Measurements from ENCODE around the gene TSFM. TPM values are rescaled to one million over a fixed set of nuclear protein-coding genes. Genes with fewer than 3 reads are reported as not detected.

The TSFM gene
- total and polyA plus RNA-seq, 2 experiments from 2014 or later = 13.0 to 36.1 TPM

- no peak overlapping the region for H3K4me2 ChIP-seq (ENCODE audit: unreplicated experiment)
- TF ChIP-seq EZH2phosphoT487 (IDR thresholded peaks at IDR 0.05; ENCODE audit: insufficient read depth, low read depth) = no peak
- TF ChIP-seq EZH2 (IDR thresholded peaks at IDR 0.05; ENCODE audit: insufficient read depth, poor library complexity, severe bottlenecking) = no peak
- no peak overlapping the region for H3K27ac ChIP-seq
- H3K9me2 ChIP-seq (ENCODE audit: insufficient read depth) = no peaks in the 10 kb centered on the region
- H3K4me1 ChIP-seq (ENCODE audit: insufficient read depth) = peaks cover 72% of the 10 kb centered on the region
- H3K79me2 ChIP-seq (ENCODE audit: insufficient read depth) = peaks cover 100% of the 10 kb centered on the region
- no peak overlapping the region for H3K4me3 ChIP-seq
- no peaks in the 10 kb centered on the region for H3K9me3 ChIP-seq (ENCODE audit: low read depth)
- H2AFZ ChIP-seq = no peak overlapping the region
- in situ Hi-C loops (cut with MboI) = no loop called here
- no peaks in the 10 kb centered on the region for H3K36me3 ChIP-seq (ENCODE audit: low read depth)
- H3K27me3 ChIP-seq (replicated peaks; ENCODE audit: insufficient read depth) = no peaks in the 10 kb centered on the region
- H3F3A ChIP-seq (ENCODE audit: insufficient read depth) = peaks cover 50% of the 10 kb centered on the region
- DNase-seq = no peak
- 60 to 62% methylated on average over 4 of the region's 4 CpGs for WGBS, 2 experiments (ENCODE audit: low coverage in 1 of 2, low lambda C conversion rate in 2 of 2, missing lambda C conversion rate in 2 of 2)
- H3K9ac ChIP-seq = no peak overlapping the region; the same call in 1 of the 2 replicates
- H4K20me1 ChIP-seq (ENCODE audit: insufficient read depth) = peaks cover 45% of the 10 kb centered on the region
Observed at GRCh38 chr12:57841445-57841844, 58.9 kb downstream of the TSFM start.

GRCh38 chr12:57842342-57843294 lies 60.0 kb downstream of the TSFM start:
- Histone ChIP-seq H3K9ac (peak overlapping the region; percentile 98), H3K4me3 (peak overlapping the region; percentile 98), H3K4me2 (ENCODE audit: unreplicated experiment) (peak overlapping the region; percentile 84), H3K79me2 (ENCODE audit: insufficient read depth) (peaks cover 88% of the 10 kb centered on the region), H3K9me3 (ENCODE audit: low read depth) (no peaks in the 10 kb centered on the region), H2AFZ (no peak overlapping the region), H3K9me2 (ENCODE audit: insufficient read depth) (no peaks in the 10 kb centered on the region), H3K36me3 (ENCODE audit: low read depth) (no peaks in the 10 kb centered on the region), H3K4me1 (ENCODE audit: insufficient read depth) (peaks cover 61% of the 10 kb centered on the region), H3K27me3 (replicated peaks; ENCODE audit: insufficient read depth) (no peaks in the 10 kb centered on the region), H4K20me1 (ENCODE audit: insufficient read depth) (peaks cover 45% of the 10 kb centered on the region), H3K27ac (peak overlapping the region; percentile 98), H3F3A (ENCODE audit: insufficient read depth) (peaks cover 50% of the 10 kb centered on the region)
- DNase-seq = peak; percentile 66
- TF ChIP-seq EZH2 (IDR thresholded peaks at IDR 0.05; ENCODE audit: insufficient read depth, poor library complexity, severe bottlenecking) = no peak
- no peak for TF ChIP-seq EZH2phosphoT487 (IDR thresholded peaks at IDR 0.05; ENCODE audit: insufficient read depth, low read depth)
- 22 to 25% methylated on average over 14 of the region's 14 CpGs for WGBS, 2 experiments (ENCODE audit: low coverage in 1 of 2, low lambda C conversion rate in 2 of 2, missing lambda C conversion rate in 2 of 2)
- in situ Hi-C loops (cut with MboI) = no loop called here

GRCh38 chr12:57844709-57845477 lies 62.3 kb downstream of the TSFM start:
- in situ Hi-C loops (cut with MboI) = no loop called here
- peak overlapping the region; percentile 84 for H3K4me2 ChIP-seq (ENCODE audit: unreplicated experiment)
- DNase-seq = peak; percentile 93
- peaks cover 31% of the 10 kb centered on the region for H4K20me1 ChIP-seq (ENCODE audit: insufficient read depth)
- H3K9ac ChIP-seq = peak overlapping the region; percentile 98
- H3K36me3 ChIP-seq (ENCODE audit: low read depth) = no peaks in the 10 kb centered on the region
- peaks cover 45% of the 10 kb centered on the region for H3K4me1 ChIP-seq (ENCODE audit: insufficient read depth)
- no peaks in the 10 kb centered on the region for H3K27me3 ChIP-seq (replicated peaks; ENCODE audit: insufficient read depth)
- H3K9me3 ChIP-seq (ENCODE audit: low read depth) = no peaks in the 10 kb centered on the region
- no peak for TF ChIP-seq EZH2phosphoT487 (IDR thresholded peaks at IDR 0.05; ENCODE audit: insufficient read depth, low read depth)
- no peak for TF ChIP-seq EZH2 (IDR thresholded peaks at IDR 0.05; ENCODE audit: insufficient read depth, poor library complexity, severe bottlenecking)
- H3F3A ChIP-seq (ENCODE audit: insufficient read depth) = peaks cover 39% of the 10 kb centered on the region
- H2AFZ ChIP-seq = no peak overlapping the region
- H3K27ac ChIP-seq = peak overlapping the region; percentile 98
- WGBS, 2 experiments (ENCODE audit: low coverage in 1 of 2, low lambda C conversion rate in 2 of 2, missing lambda C conversion rate in 2 of 2) = 1% methylated on average over 39 to 41 of the region's 42 CpGs
- peak overlapping the region; percentile 98 for H3K4me3 ChIP-seq
- H3K9me2 ChIP-seq (ENCODE audit: insufficient read depth) = no peaks in the 10 kb centered on the region
- peaks cover 66% of the 10 kb centered on the region for H3K79me2 ChIP-seq (ENCODE audit: insufficient read depth)

GRCh38 chr12:57845478-57846284 lies 63.1 kb downstream of the TSFM start:
- H4K20me1 ChIP-seq (ENCODE audit: insufficient read depth) = peaks cover 23% of the 10 kb centered on the region
- peaks cover 37% of the 10 kb centered on the region for H3K4me1 ChIP-seq (ENCODE audit: insufficient read depth)
- H3K27me3 ChIP-seq (replicated peaks; ENCODE audit: insufficient read depth) = no peaks in the 10 kb centered on the region
- TF ChIP-seq EZH2 (IDR thresholded peaks at IDR 0.05; ENCODE audit: insufficient read depth, poor library complexity, severe bottlenecking) = no peak
- peak overlapping the region; percentile 98 for H3K27ac ChIP-seq
- H3K4me2 ChIP-seq (ENCODE audit: unreplicated experiment) = peak overlapping the region; percentile 84
- peaks cover 34% of the 10 kb centered on the region for H3F3A ChIP-seq (ENCODE audit: insufficient read depth)
- peak overlapping the region; percentile 98 for H3K9ac ChIP-seq
- H3K9me3 ChIP-seq (ENCODE audit: low read depth) = no peaks in the 10 kb centered on the region
- H3K36me3 ChIP-seq (ENCODE audit: low read depth) = no peaks in the 10 kb centered on the region
- peak; percentile 81 for DNase-seq
- 1% methylated on average over 54 to 74 of the region's 81 CpGs for WGBS, 2 experiments (ENCODE audit: low coverage in 1 of 2, low lambda C conversion rate in 2 of 2, missing lambda C conversion rate in 2 of 2)
- H3K79me2 ChIP-seq (ENCODE audit: insufficient read depth) = peaks cover 58% of the 10 kb centered on the region
- H3K9me2 ChIP-seq (ENCODE audit: insufficient read depth) = no peaks in the 10 kb centered on the region
- in situ Hi-C loops (cut with MboI) = no loop called here
- H3K4me3 ChIP-seq = peak overlapping the region; percentile 98
- H2AFZ ChIP-seq = no peak overlapping the region

Data from GM23248 (cell line).